ENCODE data around the gene FAM217B.

FAM217B gene, protein sequence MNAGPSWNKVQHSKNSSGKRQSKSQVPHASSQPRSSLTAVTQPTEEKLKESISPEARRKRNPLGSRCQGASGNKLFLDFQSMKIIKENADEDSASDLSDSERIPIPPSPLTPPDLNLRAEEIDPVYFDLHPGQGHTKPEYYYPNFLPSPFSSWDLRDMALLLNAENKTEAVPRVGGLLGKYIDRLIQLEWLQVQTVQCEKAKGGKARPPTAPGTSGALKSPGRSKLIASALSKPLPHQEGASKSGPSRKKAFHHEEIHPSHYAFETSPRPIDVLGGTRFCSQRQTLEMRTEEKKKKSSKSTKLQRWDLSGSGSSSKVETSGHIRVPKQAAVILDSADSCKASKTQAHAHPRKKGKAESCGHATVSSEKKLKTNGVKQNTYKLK

GRCh38 chr20:59940129-59940955, at the start of gene FAM217B, which contains the start of gene PPP1R3D:
FAM217B (plus strand) TSS chr20:59940389; CDS start chr20:59943944, 3,555 bp downstream.
PPP1R3D (minus strand) TSS chr20:59940305; CDS start chr20:59939931, 374 bp downstream.
- DNase-seq = peak; percentile 55

DNA sequence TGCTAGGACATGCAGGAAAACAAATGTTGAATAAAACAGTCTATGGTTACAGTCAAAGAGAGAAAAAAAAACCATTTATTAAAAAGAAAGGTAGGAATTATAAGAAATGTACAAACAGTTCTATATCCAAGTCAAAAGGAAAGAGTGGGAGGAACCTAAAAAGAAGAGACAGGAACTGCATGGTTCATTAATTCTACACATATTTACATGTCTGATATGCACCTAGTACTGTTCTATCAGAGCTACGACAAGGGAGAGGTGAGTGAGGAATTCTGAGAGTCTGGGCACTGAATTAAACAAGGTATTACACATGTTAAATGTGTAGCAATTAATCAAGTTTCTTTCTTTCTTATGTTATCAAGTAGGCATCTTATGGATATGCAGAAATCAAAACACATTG, 48.6 kb upstream of the FAM217B start:
- DNase-seq = no peak

DNA sequence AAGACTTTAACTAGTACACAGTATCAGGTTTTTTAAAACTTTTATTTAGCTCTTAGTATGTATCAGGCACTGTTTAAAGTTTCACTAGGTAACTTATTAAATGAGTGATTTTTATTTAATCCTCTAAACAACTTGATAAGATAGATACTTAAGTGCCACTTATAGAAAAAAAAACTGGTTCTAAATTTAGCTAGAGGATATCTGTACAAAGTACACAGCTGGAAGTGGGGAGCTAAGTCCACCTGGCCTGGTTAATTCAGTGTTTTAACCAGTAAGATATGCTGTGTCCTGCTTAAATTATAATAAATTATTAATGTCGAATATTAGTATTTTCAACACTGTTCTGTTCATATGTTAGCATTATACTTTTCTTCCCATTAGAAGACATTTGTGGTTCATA, 44.3 kb upstream of the FAM217B start:
- DNase-seq = no peak

DNA sequence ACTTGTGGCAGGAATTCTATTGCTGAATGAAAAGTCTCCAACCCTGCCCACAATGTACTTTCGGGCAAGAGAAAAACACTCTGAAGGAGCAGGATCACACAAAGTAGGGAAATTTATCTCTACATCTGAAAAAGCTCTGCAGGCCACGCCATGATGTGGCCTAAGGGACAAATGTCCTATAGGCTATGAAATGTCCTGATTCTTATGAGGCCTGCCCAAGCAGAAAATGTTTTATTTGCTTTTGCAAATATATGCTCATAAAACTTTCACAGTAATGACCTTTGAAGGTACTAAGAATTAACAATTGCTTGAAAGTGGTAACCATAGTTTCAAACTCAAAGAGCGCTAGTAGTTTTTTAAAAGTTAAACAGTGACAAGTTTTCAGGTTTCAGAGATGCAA, 37.7 kb upstream of the FAM217B start:
- DNase-seq = no peak

- DNase-seq = no peak
These were observed 36.6 kb upstream of the FAM217B start for GRCh38 chr20:59903621-59904020.

- DNase-seq = no peak
These were observed 31.3 kb upstream of the FAM217B start for GRCh38 chr20:59908855-59909254.

DNA sequence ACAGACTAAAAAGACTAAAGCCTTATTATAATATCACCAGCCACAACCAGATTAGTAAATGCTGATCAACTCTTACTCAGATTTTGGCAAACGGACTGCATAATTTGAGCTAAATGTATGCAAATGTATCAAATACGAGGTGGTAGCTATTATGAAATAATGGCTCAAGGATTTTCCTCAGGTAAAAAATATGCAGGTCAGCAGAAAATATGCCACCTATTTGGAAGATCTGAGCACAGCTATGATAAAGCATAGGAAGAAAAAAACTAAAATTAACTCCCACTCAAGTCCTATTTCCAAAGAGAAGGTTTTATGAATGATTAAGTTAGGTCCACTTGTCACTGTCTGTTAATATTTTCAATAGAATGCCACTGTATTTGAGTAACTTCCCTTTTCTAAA, 29.1 kb upstream of the FAM217B start:
- no peak for DNase-seq

DNA sequence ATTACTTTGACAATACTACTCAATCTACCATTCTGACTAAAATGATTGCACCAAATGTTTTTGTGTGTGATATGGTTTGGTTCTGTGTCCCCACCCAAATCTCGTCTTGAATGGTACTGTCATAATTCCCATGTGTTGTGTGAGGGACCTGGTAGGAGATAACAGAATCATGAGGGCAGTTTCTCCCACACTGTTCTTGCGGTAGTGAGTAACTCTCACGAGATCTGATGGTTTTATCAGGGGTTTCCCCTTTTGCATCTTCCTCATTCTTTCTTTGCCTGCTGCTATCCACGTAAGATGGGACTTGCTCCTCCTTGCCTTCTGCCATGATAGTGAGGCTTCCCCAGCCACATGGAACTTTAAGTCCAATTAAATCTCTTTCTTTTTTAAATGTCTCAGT, 27.6 kb upstream of the FAM217B start:
- DNase-seq = no peak

- no peak for DNase-seq
These were observed 19.2 kb upstream of the FAM217B start for GRCh38 chr20:59920944-59921343.

DNA sequence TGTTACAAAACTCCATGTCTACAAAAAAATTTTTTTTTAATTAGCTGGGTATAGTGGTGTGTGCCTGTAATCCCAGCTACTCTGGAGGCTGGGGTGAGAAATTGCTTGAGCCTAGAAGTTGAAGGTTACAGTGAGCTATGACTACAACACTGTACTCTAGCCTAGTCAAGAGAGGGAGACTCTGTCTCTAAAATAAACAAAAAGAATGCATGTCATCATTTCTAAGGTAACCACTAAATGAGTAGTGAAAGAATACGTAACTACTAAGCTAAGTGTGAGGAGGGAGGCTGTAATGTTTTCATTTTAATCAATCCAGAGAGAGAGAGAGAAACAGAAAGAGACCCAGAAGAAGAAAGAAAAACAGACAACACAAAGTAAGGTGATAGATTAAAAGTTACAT, 16.7 kb upstream of the FAM217B start:
- DNase-seq = no peak

- DNase-seq = no peak
These were observed 14.8 kb upstream of the FAM217B start for GRCh38 chr20:59925359-59925758.

GRCh38 chr20:59925899-59926298, 14.3 kb upstream of the FAM217B start:
- DNase-seq = no peak

DNA sequence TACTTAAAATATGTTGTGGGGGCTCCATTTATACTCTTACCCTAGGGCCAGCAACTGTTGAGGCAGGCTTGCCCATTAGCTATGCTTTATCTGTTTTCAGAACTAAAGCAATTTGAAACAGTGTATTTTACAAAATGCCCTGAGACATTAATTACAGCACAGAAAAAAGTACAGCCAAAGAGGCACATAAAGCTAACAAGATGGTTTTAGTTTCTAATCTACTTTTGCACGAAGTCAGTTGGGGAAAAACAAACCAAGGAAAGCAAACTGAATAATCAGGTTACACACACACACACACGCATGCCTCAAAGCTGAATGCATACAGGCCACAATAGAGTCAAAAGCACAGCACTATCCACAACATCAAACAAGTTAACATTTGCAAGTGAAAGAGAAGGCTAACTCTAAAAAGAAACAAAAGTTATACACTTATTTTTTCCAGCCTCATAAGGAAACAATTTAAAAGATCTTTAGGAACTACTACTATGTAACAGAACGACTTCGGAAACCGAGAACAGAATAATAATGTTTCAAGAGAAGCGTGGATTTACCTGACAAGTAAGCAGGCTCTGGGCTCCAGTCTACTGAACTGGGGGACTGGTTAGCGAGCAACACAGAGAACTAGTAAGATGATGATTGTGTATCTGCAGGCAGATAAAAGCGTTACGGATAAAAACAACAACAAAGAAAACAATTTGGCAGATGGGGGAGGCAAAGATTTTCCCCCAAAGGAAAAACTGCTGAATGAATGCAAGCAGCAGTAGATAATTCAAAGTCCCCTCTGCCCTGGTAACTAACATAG, 8.5 kb upstream of the FAM217B start:
- no peak for DNase-seq

DNA sequence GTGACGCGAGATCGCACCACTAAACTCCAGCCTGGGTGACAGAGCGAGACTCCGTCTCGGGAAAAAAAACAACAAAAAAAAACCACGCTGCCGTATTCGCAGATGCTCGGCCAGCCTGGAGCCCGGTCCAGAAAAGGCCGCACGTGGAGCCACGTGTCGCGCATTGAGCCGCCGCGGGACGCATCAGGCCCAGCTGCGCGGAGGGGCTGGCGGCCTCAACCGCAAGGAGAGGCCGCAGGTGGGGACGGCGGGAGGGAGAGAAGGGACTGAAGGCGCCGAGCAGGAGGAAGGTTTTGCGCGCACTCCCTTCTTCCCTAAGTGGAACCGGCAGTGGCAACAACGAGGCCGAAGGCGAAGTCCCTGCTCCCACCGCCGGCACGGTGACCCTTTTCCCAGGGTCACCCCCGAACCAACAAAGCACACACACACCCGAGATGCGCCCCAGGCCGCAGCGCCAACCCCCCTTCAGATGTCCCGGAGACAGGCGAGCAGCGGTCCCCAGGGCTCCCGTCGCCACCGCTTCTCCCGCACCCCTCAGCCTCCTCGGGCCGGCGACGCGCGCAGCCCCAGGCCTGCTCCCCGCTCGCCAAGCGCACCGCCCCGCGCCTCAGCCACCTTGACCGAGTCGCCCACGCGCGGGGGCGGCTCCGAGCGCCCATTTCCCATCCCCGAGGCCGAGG, 7.4 kb upstream of the FAM217B start:
- no peak for DNase-seq

GRCh38 chr20:59933296-59933848, 6.8 kb upstream of the FAM217B start, which contains the start of gene SYCP2:
SYCP2 (minus strand) TSS chr20:59933637; CDS start chr20:59922413, 11,224 bp downstream.
- no peak for DNase-seq

DNA sequence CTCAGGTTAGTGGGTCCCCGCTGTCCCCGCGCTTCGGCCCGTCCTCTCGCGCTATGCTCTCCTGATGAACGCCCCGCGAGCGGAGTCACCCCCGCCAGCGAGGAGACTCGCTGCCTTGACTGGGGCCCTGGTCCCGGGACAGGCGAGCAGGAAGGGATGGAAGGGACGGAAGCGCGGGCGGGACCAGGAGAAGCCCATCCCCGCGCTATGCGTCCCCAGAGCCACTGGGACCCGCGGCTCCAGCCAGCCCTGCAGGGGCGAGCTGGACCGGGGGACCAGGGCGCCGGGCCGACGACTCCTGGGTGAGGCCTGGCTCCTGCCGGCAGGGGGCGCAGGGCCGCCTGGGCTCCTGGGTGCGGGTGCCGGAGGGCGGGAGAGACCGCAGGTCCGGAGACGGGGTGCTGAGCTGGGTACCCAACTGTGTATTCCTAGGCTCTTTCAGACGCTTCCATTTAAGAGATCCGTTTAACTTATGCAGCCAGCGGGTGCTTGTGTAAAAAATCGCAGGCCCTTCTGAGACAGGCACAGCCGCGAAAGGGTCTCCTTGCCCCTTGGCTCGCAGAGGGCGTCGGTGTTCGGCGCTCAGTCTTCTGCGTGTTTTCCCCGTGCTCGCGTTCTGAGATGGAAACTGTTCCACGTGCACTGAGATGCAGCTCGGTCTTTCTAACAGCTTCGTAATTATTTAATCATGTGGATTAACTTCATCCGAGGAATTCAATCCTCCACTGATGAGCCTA, 6.2 kb upstream of the FAM217B start:
- no peak for DNase-seq

- DNase-seq = no peak
These were observed 4.6 kb upstream of the FAM217B start for GRCh38 chr20:59935457-59936185.

GRCh38 chr20:59936409-59936808, 3.8 kb upstream of the FAM217B start:
- DNase-seq = no peak

DNA sequence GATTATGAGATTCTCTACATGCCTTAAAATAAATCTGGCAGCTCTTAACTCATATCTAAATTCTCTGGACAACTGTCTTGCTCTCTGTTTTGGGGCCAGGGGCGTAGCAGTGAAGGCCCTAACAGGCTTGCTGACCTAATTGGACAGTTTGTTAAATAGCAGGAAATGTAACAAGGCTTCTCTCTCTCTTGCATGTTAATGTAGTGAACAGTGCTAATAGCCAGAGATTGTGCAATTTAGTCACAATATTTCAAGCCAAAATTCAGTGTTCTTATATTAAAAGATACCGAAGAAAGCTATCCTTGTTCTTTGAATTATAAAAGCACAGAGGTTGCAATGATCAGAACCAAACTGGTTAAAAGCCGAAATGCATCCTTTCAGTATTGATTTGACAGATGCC, 3.0 kb upstream of the FAM217B start:
- no peak for DNase-seq

DNA sequence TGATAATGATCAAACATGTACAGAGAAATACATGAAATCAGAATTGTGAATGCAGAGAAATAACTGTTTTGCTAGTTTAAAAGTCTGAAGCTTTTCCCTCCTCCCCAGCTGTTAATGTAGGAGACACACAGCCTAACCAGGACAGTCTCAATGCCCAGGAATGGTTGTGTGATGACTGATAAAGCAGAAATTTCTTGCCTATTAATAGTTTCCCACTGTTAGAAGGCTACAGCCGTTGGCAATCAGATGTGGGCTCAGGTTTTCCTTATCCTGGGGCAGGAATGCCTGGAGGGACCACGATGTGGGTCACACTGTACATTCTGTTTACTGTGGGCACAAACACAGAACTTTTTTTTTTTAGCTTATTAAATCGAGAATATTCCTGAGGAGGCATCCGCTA, 2.0 kb upstream of the FAM217B start:
- DNase-seq = no peak

DNA sequence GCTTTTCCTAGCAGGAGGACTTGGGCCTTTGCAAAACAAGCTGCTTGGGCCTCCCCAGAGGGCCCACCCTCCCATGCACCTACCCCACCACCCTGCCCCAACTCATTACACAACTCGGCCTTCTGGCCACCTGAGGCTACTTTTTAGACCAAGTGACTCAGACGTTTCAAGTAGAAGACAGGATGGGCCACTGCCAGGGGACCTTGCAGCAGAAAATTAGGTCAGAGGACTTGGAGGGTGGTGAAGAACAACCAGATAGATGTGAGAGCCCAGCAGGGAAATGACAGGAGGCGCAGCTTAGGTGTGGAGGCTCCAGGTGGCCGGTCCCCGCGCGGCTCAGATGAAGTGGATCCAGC, 1.5 kb upstream of the FAM217B start:
- no peak for DNase-seq

All from NCI-H524 treated with DMSO at 0.1 percent for 48 hours (cell line).